ENCODE data around the gene CIITA.
"Not testable (repeated sequence)": the region's sequence is repeated elsewhere in the genome, so short reads cannot be mapped to it uniquely, and the experiment has no call there.

The CIITA gene

GRCh38 chr16:10964039-10964890 lies 87.3 kb downstream of the CIITA start:
- DNase-seq (ENCODE audit: extremely low spot score) = peak; percentile 75
- ChIA-PET CTCF (interaction anchor here (0.6 to 17.4 kb wide), 67 partner anchors 8 to 778 kb away, joined by 3 to 305 read pairs (median 4); partner anchors contain the start of genes CLEC16A, PRM2, SOCS1 and TNP2), POLR2A (interaction anchor here (0.6 to 3.7 kb wide), 8 partner anchors 99 to 391 kb away, joined by 3 to 45 read pairs (median 3); partner anchors contain the start of gene SOCS1)
- TF ChIP-seq, protein P1, sequence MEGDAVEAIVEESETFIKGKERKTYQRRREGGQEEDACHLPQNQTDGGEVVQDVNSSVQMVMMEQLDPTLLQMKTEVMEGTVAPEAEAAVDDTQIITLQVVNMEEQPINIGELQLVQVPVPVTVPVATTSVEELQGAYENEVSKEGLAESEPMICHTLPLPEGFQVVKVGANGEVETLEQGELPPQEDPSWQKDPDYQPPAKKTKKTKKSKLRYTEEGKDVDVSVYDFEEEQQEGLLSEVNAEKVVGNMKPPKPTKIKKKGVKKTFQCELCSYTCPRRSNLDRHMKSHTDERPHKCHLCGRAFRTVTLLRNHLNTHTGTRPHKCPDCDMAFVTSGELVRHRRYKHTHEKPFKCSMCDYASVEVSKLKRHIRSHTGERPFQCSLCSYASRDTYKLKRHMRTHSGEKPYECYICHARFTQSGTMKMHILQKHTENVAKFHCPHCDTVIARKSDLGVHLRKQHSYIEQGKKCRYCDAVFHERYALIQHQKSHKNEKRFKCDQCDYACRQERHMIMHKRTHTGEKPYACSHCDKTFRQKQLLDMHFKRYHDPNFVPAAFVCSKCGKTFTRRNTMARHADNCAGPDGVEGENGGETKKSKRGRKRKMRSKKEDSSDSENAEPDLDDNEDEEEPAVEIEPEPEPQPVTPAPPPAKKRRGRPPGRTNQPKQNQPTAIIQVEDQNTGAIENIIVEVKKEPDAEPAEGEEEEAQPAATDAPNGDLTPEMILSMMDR (IDR thresholded peaks at IDR 0.05; ENCODE audit: control extremely low read depth, extremely low read depth, low read depth, missing control alignments) = peak; percentile 95

DNA sequence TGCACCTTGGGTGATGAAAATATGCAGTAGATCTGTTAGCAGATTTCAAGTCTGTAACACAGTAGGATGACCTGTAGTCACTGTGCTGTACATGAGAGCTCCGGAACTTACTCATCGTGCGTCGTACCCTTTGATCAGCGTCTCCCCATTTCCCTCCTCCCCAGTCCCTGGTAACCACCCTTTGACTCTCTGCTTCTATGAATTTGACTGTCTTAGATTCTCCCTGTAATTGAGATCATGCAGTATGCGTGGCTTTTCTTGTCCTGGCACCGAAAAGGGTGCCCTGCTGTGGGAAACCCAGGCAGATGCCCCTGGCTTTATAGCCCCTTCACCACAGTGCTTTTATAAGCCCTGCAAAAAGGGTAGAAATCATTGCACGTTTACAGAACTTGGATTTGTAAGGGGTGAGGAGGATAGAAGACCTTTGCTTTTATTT lies 87.9 kb downstream of the CIITA start:
- POLR2A ChIA-PET = interaction anchor here (0.6 to 3.7 kb wide), 7 partner anchors 148 to 390 kb away, joined by 3 to 45 read pairs (median 3); partner anchors contain the start of gene SOCS1
- TF ChIP-seq, protein P1 (IDR thresholded peaks at IDR 0.05; ENCODE audit: control extremely low read depth, extremely low read depth, low read depth, missing control alignments) = no peak
- CTCF ChIA-PET = interaction anchor here (0.8 to 17.4 kb wide), 38 partner anchors 10 to 777 kb away, joined by 3 to 305 read pairs (median 5); partner anchors contain the start of genes CLEC16A and SOCS1
- DNase-seq (ENCODE audit: extremely low spot score) = peak; percentile 64

- TF ChIP-seq, protein P1 (IDR thresholded peaks at IDR 0.05; ENCODE audit: control extremely low read depth, extremely low read depth, low read depth, missing control alignments) = no peak
- ChIA-PET CTCF (interaction anchor here (0.8 to 17.4 kb wide), 23 partner anchors 10 to 776 kb away, joined by 3 to 305 read pairs (median 5); partner anchors contain the start of genes CLEC16A and SOCS1), POLR2A (interaction anchor here (0.6 to 3.7 kb wide), 5 partner anchors 224 to 424 kb away, joined by 3 to 45 read pairs (median 7); partner anchors contain the start of gene SOCS1)
- peak; percentile 73 for DNase-seq (ENCODE audit: extremely low spot score)
These were observed 88.5 kb downstream of the CIITA start for GRCh38 chr16:10965440-10966061.

GRCh38 chr16:10966129-10966528 lies 89.1 kb downstream of the CIITA start:
- ChIA-PET POLR2A (interaction anchor here (0.6 to 3.7 kb wide), 3 partner anchors 224 to 289 kb away, joined by 6 to 45 read pairs (median 7); partner anchors contain the start of gene SOCS1), CTCF (interaction anchor here (1.5 to 17.4 kb wide), 7 partner anchors 14 to 440 kb away, joined by 5 to 305 read pairs (median 62); partner anchors contain the start of genes CLEC16A and SOCS1)
- DNase-seq (ENCODE audit: extremely low spot score) = no peak
- TF ChIP-seq, protein P1 (IDR thresholded peaks at IDR 0.05; ENCODE audit: control extremely low read depth, extremely low read depth, low read depth, missing control alignments) = no peak

DNA sequence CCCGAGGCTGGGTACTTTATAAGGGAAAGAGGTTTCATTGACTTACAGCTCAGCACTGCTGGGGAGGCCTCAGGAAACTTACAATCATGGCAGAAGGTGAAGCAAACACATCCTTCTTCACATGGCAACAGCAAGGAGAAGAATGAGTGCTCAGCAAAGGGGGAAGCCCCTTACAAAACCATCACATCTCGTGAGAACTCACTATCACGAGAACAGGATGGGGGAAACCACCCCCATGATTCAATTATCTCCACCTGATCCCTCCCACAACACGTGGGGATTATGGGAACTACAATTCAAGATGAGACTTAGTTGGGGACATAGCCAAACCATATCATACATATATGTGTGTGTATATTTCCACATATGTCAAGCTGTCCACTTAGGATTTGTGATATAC lies 89.6 kb downstream of the CIITA start:
- not testable (repeated sequence) for DNase-seq (ENCODE audit: extremely low spot score)
- ChIA-PET CTCF (interaction anchor here (5.2 to 17.4 kb wide), 4 partner anchors 14 to 439 kb away, joined by 62 to 305 read pairs (median 153); partner anchors contain the start of genes CLEC16A and SOCS1), POLR2A (interaction anchor here (1.4 kb wide), 1 partner anchor 288 kb away, joined by 3 read pairs; no protein-coding TSS in a partner anchor)

GRCh38 chr16:10967986-10968385 lies 91.0 kb downstream of the CIITA start:
- TF ChIP-seq, protein P1 (IDR thresholded peaks at IDR 0.05; ENCODE audit: control extremely low read depth, extremely low read depth, low read depth, missing control alignments) = no peak
- ChIA-PET POLR2A (interaction anchor here (1.4 to 1.8 kb wide), 2 partner anchors 287 to 288 kb away, joined by 3 to 7 read pairs; partner anchors contain the start of gene SOCS1), CTCF (interaction anchor here (1.1 to 17.4 kb wide), 9 partner anchors 12 to 440 kb away, joined by 3 to 305 read pairs (median 5); partner anchors contain the start of genes CLEC16A, SOCS1 and TNP2)
- no peak for DNase-seq (ENCODE audit: extremely low spot score)
